ENCODE data around the gene JADE1.

The JADE1 gene

DNA sequence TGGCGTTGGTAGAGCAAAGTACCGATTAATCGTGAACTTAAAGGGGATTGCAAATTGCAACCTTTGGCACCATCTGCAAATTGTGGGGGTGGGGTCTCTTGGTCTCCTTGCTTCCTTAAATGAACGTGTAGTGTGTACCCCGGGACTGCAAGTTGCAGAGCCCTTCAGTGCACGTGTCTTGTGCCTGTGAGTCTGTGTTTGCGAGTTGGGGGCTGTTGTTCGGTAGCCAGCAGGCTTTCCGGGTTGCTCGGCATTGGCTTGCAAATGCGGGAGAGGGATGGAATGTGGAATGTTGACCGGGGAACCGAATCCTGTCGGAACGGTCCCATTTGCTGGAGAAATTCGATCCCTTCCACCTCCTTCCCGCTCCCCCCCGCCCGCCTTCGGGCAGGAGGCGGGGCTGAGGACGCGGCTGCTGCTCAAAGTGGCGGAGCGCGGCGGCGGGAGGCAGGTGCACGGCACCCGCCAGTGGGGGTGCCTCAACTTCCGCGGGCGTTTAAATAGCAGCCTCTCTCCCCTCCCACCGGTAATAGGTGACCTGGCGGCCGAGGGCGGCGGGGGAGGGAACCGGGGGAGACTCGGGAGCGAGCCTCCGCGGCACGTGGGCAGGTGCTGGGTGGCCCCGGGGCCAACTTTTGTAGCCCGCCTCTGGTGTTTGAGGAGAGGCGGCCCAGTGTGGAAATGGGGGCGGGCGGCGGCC, 1.5 kb downstream of the JADE1 start:
- peak; percentile 51 for DNase-seq

DNA sequence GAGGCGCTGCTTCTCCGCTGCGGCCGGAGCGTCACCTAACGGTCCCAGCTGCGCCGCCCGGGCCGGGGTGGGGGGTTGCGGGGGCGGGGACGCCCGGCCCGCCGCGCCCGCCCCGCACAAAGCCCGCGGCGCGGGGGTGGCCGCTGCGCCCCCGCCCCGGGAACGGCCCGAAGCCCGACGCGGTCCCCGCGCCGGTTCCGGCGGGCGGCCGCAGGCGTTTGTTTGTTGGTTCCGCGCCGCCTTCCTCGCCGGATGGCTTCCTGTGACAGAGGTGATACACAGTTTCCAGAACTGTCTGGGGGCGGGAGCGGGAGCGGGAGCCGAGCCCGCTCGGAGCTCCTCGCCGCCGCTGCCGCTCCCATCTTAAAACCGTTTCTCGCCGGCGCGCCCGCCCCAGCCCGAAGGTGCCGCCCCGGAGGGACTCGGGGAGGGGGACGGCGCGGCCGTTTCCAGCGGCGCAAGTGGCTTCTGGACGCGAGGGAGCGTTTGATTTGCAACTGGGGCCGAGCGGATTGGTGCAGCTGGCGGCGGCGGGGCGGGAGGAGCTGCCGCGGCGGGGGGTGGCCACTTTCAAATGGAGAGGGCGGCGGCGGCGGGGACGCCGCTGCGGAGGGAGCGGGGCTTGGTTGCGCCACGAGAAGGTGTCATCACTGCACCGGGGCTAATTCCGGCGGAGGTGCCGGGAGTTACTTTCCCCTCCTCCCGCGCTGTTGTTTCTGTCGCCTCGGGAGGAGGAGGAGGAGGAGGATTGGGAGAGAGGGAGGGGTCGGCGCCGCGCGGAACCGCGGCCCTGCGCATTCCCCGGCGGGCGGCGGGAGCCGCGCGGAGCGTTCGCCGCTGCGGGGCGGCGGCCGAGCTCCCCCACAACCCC, 2.3 kb downstream of the JADE1 start:
- DNase-seq: peak; percentile 36

DNA sequence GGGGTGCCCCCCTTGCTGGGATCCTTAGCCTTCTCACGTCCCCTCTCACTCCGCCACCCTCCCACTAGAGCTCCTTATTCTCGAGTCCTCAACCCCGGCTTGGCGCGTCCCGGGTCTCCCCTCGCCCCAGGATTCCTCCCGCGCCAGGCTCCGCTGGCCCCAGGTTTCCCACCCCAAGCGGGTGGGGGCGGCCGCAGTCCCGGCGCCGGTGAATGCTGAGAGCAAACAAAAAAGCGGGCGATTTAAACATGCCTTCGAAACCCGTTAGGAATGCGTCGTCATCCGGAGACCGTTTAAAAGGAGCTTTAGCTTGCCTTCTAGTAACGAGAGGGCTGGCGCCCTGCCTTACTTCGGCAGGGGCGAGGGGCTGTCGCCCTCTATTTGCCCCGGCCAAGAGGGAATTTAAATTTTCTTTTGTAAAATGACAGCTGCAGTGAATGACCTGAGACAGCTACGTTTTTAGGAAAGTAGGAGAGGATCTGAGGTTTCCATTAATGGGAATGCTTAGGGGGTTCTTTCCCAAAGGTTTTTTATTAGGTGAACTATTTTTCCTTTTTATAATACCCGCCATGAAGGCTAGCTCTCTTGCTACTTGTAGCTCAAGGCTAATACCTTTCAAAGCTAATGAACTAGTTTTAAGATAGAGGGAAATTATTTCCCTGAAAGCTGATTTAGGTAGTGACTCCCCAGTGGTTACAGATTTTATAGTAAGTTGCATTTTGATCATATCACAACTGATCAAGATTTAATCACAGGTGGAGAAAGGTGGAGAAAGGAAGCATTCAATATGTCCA, 3.1 kb downstream of the JADE1 start:
- peak; percentile 43 for DNase-seq

- DNase-seq: no peak
Measured at GRCh38 chr4:128813965-128814364, 4.5 kb downstream of the JADE1 start.

- DNase-seq: no peak
Measured at GRCh38 chr4:128818442-128818841, 8.9 kb downstream of the JADE1 start.

DNA sequence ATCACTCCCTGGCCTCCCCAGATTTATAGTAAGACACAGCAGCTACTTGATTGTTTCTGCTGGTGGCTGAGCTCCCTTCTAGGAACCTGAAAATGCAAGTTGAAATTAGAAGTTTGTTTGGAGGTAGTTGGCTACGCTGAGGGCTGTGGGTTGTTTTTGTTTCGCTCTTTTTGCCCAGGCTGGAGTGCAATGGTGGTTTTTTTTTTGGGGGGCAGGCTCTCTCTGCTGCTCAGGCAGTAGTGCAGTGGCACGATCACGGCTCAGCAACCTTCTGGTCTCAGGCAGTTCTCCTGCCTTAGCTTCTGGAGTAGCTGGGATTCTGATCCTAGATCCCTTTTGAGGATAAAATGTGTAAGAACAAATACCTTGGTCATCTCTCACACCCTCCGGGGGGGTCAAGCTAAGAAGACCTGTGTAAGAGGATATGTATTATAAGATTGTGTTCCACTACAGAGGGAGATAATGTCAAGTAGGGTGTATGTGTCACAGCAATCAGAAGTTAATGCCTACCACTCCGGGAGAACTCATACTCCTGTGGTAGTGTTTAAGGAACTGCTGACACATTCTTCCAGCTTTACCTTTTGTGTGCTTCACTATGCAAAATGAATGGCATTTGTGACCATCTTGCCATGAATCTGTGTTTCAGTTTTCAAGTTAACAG, 9.7 kb downstream of the JADE1 start:
- no peak for DNase-seq

GRCh38 chr4:128820671-128821070, 11.2 kb downstream of the JADE1 start:
- DNase-seq: no peak

DNA sequence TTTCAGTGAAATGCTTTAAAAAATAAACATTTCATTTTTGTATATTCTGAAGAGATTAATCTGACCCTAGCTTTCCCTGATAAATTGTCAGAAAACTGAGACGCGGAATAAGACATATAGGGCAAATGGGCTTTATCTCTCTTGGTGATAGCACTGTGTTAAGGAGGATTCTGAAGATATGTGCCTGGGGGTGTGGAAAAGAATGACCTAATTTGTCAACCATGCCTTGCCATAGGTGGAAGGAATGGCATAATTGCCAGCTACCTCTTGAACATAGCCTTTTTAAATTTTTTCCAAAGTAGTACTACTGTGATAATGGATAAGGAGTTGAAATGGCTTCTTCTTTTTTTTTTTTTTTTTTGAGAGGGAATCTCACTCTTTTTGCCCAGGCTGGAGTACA, 11.7 kb downstream of the JADE1 start:
- no peak for DNase-seq

GRCh38 chr4:128823025-128823661, 13.6 kb downstream of the JADE1 start:
- DNase-seq: no peak

GRCh38 chr4:128825226-128825625, 15.7 kb downstream of the JADE1 start:
- no peak for DNase-seq

GRCh38 chr4:128827296-128827695, 17.8 kb downstream of the JADE1 start:
- no peak for DNase-seq

- DNase-seq: no peak
Measured at GRCh38 chr4:128830906-128831503, 21.5 kb downstream of the JADE1 start.

GRCh38 chr4:128831531-128832242, 22.2 kb downstream of the JADE1 start:
- DNase-seq: no peak

GRCh38 chr4:128832243-128832625, 22.7 kb downstream of the JADE1 start:
- DNase-seq: no peak

- DNase-seq: no peak
Measured at GRCh38 chr4:128835498-128836222, 26.2 kb downstream of the JADE1 start.

GRCh38 chr4:128837198-128837597, 27.7 kb downstream of the JADE1 start:
- no peak for DNase-seq

DNA sequence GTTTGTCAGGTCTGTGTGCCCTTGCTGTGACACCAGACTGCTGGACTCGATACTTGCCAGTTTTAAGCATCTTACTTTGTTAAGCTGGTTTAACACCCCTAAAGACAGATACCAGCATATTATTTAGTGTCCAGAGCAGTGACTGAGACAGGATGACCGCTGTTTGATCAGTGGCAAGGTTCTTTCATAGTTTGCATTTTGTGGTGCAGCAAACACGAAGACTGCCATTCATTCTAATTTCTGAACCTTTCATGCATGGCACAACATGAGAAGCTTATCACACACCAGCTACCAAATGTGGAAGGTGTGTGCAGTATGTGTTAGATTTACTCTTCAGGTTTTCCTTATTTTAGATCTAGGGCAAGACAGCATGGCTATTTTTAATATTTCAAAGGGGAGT, 28.2 kb downstream of the JADE1 start:
- no peak for DNase-seq

GRCh38 chr4:128840711-128841318, 31.3 kb downstream of the JADE1 start:
- no peak for DNase-seq

DNA sequence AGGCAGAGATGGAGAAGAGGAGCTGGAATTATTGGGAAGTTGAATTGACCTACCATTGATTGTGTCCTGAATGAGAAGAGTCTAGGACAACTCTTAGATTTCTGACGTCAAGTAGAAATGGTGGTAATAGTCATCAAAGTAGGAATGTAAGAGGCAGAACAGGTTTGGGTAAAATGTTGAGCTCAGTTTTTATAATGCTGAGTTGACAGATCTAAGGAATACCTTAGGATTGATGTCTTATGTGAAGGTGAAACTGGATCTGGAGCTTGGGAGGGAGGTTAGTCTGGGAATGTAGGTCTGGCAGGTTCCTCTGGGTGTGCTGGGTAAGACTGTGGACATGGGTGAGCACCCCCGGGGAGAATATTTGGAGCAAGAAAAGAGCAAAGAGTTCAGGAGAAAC, 31.9 kb downstream of the JADE1 start:
- DNase-seq: no peak

- DNase-seq: no peak
Measured at GRCh38 chr4:128844931-128845330, 35.4 kb downstream of the JADE1 start.
